ENCODE measurements around the gene PDSS2.

- TF ChIP-seq CTCF (IDR thresholded peaks at IDR 0.05): no peak
- TF ChIP-seq POLR2A (IDR thresholded peaks at IDR 0.05): no peak
Observed at GRCh38 chr6:107110200-107110599, 349.2 kb downstream of the PDSS2 start.

All from body of pancreas (tissue), 4 donors.